GM06990 (cell line): ENCODE results near the gene KIAA1586.

Source experiments
- DNase-seq: peaks from one replicate; pipeline ENCODE4 v3.0.0-alpha.2; 2011; ENCODE audit not compliant: insufficient read length; ENCODE audit errors: extremely low read depth
- H3K27me3 ChIP-seq: replicated peaks from 2 replicates; pipeline ENCODE4 v1.6.0; 2011; ENCODE audit warnings: low read length; ENCODE audit not compliant: control insufficient read depth, insufficient read depth
- H3K36me3 ChIP-seq: 2 replicates; pipeline ENCODE4 v1.5.1; 2011; ENCODE audit warnings: low read length; ENCODE audit not compliant: control insufficient read depth, insufficient read depth
- H3K4me3 ChIP-seq: replicated peaks from 2 replicates; pipeline ENCODE4 v1.5.1; 2011; ENCODE audit warnings: low read depth, mild to moderate bottlenecking, control low read depth, low read length
- TF ChIP-seq, protein P1 (sequence below): IDR thresholded peaks from 2 replicates; pipeline ENCODE4 v1.5.1; 2011; ENCODE audit warnings: low read length, control low read depth, mild to moderate bottlenecking, inconsistent platforms; ENCODE audit not compliant: insufficient read depth, poor library complexity, severe bottlenecking

KIAA1586 gene

DNA sequence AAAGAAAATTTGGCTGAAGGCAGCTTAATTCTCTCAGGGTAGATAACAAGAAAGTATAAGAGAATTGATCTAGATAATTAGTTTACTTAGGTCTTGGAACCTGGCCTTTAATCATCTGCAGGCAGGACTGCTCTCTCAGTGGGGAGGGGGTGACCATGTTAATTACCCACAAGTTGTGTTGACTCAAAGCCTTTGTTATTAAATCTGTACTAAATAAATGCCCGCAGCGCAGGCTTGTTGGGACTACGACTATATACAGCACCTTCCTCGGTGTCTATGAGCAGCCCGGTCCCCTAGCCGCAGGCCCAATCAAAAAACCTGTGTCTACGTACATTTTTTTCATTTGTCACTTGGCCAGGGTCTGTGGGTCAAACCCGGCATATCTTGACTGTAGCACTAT is 27.9 kb downstream of the KIAA1586 start:
- H3K36me3 ChIP-seq = no peaks in the 10 kb centered on the region
- no peak for DNase-seq
- no peaks in the 10 kb centered on the region for H3K27me3 ChIP-seq
- H3K4me3 ChIP-seq = no peak overlapping the region
- TF ChIP-seq, protein P1, sequence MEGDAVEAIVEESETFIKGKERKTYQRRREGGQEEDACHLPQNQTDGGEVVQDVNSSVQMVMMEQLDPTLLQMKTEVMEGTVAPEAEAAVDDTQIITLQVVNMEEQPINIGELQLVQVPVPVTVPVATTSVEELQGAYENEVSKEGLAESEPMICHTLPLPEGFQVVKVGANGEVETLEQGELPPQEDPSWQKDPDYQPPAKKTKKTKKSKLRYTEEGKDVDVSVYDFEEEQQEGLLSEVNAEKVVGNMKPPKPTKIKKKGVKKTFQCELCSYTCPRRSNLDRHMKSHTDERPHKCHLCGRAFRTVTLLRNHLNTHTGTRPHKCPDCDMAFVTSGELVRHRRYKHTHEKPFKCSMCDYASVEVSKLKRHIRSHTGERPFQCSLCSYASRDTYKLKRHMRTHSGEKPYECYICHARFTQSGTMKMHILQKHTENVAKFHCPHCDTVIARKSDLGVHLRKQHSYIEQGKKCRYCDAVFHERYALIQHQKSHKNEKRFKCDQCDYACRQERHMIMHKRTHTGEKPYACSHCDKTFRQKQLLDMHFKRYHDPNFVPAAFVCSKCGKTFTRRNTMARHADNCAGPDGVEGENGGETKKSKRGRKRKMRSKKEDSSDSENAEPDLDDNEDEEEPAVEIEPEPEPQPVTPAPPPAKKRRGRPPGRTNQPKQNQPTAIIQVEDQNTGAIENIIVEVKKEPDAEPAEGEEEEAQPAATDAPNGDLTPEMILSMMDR = no peak

DNA sequence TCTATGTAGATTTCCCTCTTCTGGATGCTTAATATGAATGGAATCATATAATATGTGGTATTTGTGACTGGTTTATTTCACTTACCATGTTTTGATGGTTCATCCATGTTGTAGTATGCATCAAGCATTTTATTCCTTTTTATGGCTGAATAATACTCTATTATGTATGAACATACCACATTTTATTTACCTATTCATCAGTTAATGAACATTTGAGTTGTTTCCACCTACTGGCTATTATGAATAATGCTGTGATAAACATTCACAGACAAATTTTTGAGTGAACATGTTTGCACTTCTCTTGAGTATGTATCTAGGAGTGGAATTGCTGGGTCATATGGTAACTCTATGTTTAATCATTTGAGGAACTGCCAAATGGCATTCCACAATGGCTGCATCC is 28.6 kb downstream of the KIAA1586 start:
- Histone ChIP-seq H3K36me3 (no peaks in the 10 kb centered on the region), H3K4me3 (no peak overlapping the region), H3K27me3 (no peaks in the 10 kb centered on the region)
- TF ChIP-seq, protein P1 = no peak
- DNase-seq = no peak

DNA sequence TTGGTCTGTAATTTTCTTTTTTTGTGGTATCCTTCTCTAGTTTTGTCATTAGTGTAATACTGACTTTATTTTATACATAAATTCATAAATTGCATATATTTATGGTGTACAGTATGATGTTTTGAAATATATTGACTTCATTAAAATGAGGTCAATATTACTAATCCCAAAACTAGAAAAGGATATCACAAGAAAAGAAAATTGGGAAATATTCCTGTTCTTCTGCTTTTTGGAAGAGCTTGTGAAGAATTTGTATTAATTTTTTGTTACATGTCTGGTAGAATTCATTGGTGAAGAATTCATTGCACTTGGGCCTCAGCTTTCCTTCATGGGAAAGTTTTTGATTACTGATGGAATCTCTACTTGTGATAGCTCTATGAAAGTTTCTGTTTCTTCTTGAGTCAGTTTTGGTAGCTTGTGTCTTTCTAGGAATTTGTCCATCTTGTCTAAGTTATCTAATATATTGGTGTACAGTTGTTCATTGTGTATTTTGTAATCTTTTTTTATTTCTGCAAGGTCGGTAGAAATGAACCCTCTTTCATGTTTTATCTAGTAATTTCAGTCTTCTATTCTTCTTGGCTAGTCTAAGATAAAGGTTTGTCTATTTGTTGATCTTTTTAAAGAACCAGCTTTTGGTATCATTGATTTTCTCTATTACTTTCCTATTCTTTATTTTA is 32.2 kb downstream of the KIAA1586 start:
- Histone ChIP-seq H3K4me3 (no peak overlapping the region), H3K27me3 (no peaks in the 10 kb centered on the region), H3K36me3 (no peaks in the 10 kb centered on the region)
- DNase-seq = no peak
- TF ChIP-seq, protein P1 = no peak

DNA sequence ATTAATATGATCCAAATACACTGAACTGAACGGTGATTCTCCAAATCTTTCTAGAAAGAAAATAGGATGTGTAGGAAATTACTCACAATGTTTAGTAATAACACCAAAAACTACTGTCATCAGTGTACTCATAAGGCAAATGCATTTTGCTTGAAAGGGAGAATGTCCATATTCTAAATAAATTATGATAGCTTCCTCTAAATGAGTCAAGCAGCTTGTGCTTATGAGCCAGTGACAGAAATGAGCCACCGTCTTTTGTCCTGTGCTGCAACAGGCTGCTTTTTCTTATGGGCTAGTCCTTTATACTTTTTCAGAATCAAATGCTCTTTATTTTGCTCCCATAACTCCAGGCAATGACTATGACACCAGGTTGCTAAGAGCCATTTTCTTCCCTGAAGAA is 39.0 kb downstream of the KIAA1586 start:
- TF ChIP-seq, protein P1 = no peak
- H3K4me3 ChIP-seq = no peak overlapping the region
- DNase-seq = no peak
- H3K36me3 ChIP-seq = no peaks in the 10 kb centered on the region
- no peaks in the 10 kb centered on the region for H3K27me3 ChIP-seq

DNA sequence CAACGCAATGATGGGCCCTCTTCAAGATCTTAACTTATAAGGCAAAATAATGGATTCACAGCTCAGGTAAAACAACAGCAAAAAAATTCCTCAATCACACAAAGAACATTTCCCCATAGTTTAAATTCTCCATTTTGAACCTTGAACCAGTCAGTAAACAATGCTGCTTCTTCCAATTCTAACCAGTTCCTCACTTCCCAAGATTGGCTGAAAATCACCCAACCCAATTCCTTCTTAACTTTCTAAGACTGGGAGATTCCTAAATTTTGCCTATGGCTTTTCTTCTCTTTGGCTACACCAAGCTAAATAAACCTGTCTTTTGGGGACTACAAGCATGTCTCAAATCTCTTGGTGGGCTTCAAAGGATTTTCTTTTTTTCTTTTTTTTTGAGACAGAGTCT is 40.4 kb downstream of the KIAA1586 start:
- H3K36me3 ChIP-seq = no peaks in the 10 kb centered on the region
- TF ChIP-seq, protein P1 = no peak
- H3K27me3 ChIP-seq = no peaks in the 10 kb centered on the region
- DNase-seq = no peak
- no peak overlapping the region for H3K4me3 ChIP-seq

DNA sequence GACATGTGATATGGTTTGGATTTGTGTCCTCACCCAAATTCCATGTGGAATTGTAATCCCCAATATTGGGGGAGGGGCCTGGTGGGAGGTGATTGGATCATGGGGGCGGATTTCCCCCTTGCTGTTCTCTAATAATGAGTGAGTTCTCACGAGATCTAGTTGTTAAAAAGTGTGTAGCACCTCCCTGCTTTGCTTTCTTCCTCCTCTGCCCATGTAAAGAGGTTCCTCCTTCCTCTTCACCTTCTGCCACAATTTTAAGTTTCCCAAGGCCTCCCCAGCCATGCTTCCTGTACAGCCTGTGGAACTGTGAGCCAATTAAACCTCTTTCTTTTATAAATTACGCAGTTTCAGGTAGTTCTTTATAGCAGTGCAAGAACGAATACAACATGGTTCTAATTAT is 41.4 kb downstream of the KIAA1586 start:
- TF ChIP-seq, protein P1 = no peak
- Histone ChIP-seq H3K27me3 (no peaks in the 10 kb centered on the region), H3K36me3 (no peaks in the 10 kb centered on the region), H3K4me3 (no peak overlapping the region)
- no peak for DNase-seq
